Aorta (tissue), 5 donors: ENCODE results near the gene NPR2. TPM values are rescaled to one million over a fixed set of nuclear protein-coding genes. Genes with fewer than 3 reads are reported as not detected.

Source experiments
- ATAC-seq: fragments of 200-7000 bp; cut with Tn5 transposase; one replicate; pipeline ENCODE4 v1.9.1; 2022; ENCODE audit warnings: moderate library complexity; ENCODE audit not compliant: low FRiP score
- DNase-seq, 2 donors: peaks; one replicate each; pipeline ENCODE4 v3.0.0-alpha.2; 2020
- H3K27ac ChIP-seq, 2 donors: one replicate each; pipeline ENCODE4 v1.5.1; 2013; ENCODE audit warnings: low read length in 2 of 2, mild to moderate bottlenecking in 2 of 2, moderate library complexity in 2 of 2, control low read depth in 1 of 2, inconsistent platforms in 1 of 2, low read depth in 1 of 2
- H3K27me3 ChIP-seq, 2 donors: one replicate each; pipeline ENCODE4 v1.6.1; 2013; ENCODE audit warnings: control low read depth in 1 of 2, low read length in 1 of 2, mild to moderate bottlenecking in 1 of 2, moderate library complexity in 1 of 2; ENCODE audit not compliant: insufficient read depth in 2 of 2, control insufficient read depth in 1 of 2
- H3K36me3 ChIP-seq, 2 donors: one replicate each; pipeline ENCODE4 v1.6.1; 2013; ENCODE audit warnings: control low read depth in 1 of 2, low read length in 1 of 2, mild to moderate bottlenecking in 1 of 2; ENCODE audit not compliant: insufficient read depth in 2 of 2, control insufficient read depth in 1 of 2
- H3K4me1 ChIP-seq, 2 donors: one replicate each; pipeline ENCODE4 v1.6.1; 2013; ENCODE audit warnings: low read length in 2 of 2, control low read depth in 1 of 2, mild to moderate bottlenecking in 1 of 2, moderate library complexity in 1 of 2; ENCODE audit not compliant: insufficient read depth in 2 of 2, control insufficient read depth in 1 of 2
- H3K4me3 ChIP-seq, 2 donors: one replicate each; pipeline ENCODE4 v1.5.1; 2013; ENCODE audit warnings: low read length in 2 of 2, control low read depth in 1 of 2, mild to moderate bottlenecking in 1 of 2
- H3K9me3 ChIP-seq: one replicate; pipeline ENCODE4 v1.6.1; 2013; ENCODE audit warnings: mild to moderate bottlenecking, low read length; ENCODE audit not compliant: control insufficient read depth
- WGBS, 2 donors: extraction: QIAGEN DNeasy Blood & Tissue Kit; methylation state at CpG; one replicate each; pipeline ENCODE4 v1.1.7; 2013; 5-methylcytosine and 5-hydroxymethylcytosine counted together
- intact Hi-C, 2 donors: fragments of 100-400 bp; cut with DNase I; formaldehyde crosslinking; loops; one replicate each; pipeline versions ENCODE4 v1.14.2 to v1.15.0; 2022
- long read RNA-seq, 2 donors: library from polyadenylated mRNA; unstranded; transcript quantifications; one replicate each; pipeline ENCODE4 v2.0.0, GENCODE V29; 2020 to 2021
- polyA plus RNA-seq, 2 donors: library from polyadenylated mRNA; stranded (reverse); fragments of 200-250 nt; gene quantifications; one replicate each; pipeline ENCODE4 v1.2.3, GENCODE V29; 2013
- total RNA-seq, 2 donors: library from RNA; stranded (reverse); fragmentation: NEBNext Ultra II Directional; extraction: Animal tissue kit (Norgen Biotek cat#: 25700); gene quantifications; one replicate each; pipeline ENCODE4 v1.2.1, GENCODE V29; 2021
- donor health status: healthy with polysubstance abuse.
- donor health status: Bipolar disorder and iron deficiency.
- donor health status: DM: no; HTN: no; CAD: no.
- donor health status: DM: no; HTN: no; CAD: no.
- donor health status: DM: yes; HTN: yes; CAD: no.

The NPR2 gene
- total RNA-seq (10 to 100 TPM; 39.7 to 45.6 TPM), polyA plus RNA-seq (10 to 100 TPM; 13.3 to 85.0 TPM)
- long read RNA-seq, donor 1, transcript NPR2-201 (22 exons, 3,686 nt) = major isoform, 6 of 11 reads
- long read RNA-seq, donor 1, partial matches to known transcripts = 5 of 11 reads
- long read RNA-seq, donor 1, other reads (novel, unspliced or antisense) = 0 of 11 reads
- long read RNA-seq, donor 2, partial matches to known transcripts = 5 of 7 reads
- long read RNA-seq, donor 2, other reads (novel, unspliced or antisense) = 0 of 7 reads

GRCh38 chr9:35791297-35791921 lies at the start of gene NPR2:
Gene NPR2 (plus strand): TSS chr9:35791591. CDS start chr9:35792409, 818 bp downstream.
- no peaks in the 10 kb centered on the region for H3K9me3 ChIP-seq
- H3K27ac ChIP-seq = peak within 1 kb of the TSS; percentile 10 to 15
- 2 to 5% methylated on average over 39 to 64 of the region's 64 CpGs for WGBS, 2 donors
- ATAC-seq = peak; percentile 70
- intact Hi-C loops = loop anchor here (5.0 to 10.0 kb wide), 3 partner anchors 36 to 233 kb away; partner anchors contain the start of genes FAM221B (in 1 of the 2) and TMEM8B (in 1 of the 2)
- H3K27me3 ChIP-seq = no peaks in the 10 kb centered on the region
- H3K36me3 ChIP-seq = no peaks in the 10 kb centered on the region
- peak; percentile 56 to 81 for DNase-seq
- peak within 1 kb of the TSS; percentile 11 to 32 for H3K4me3 ChIP-seq
- H3K4me1 ChIP-seq = no peaks in the 10 kb centered on the region

- Histone ChIP-seq H3K36me3 (peaks cover 0 to 14% of the 10 kb centered on the region in 2 donors), H3K27ac (no peak overlapping the region), H3K9me3 (no peaks in the 10 kb centered on the region), H3K4me3 (no peak overlapping the region), H3K4me1 (no peaks in the 10 kb centered on the region), H3K27me3 (no peaks in the 10 kb centered on the region)
- DNase-seq (no peak), ATAC-seq (no peak)
- intact Hi-C loops = no loop called here
- 86 to 89% methylated on average over 7 of the region's 7 CpGs for WGBS, 2 donors
Observed at GRCh38 chr9:35741740-35742139, 49.7 kb upstream of the NPR2 start.

- no peak for DNase-seq
- H3K4me3 ChIP-seq = no peak overlapping the region
- no peak overlapping the region for H3K27ac ChIP-seq
- H3K36me3 ChIP-seq = peaks cover 0 to 12% of the 10 kb centered on the region in 2 donors
- no peaks in the 10 kb centered on the region for H3K4me1 ChIP-seq
- ATAC-seq = no peak
- no peaks in the 10 kb centered on the region for H3K27me3 ChIP-seq
- 66 to 67% methylated on average over 2 of the region's 2 CpGs for WGBS, 2 donors
- H3K9me3 ChIP-seq = no peaks in the 10 kb centered on the region
- intact Hi-C loops = no loop called here
Observed at GRCh38 chr9:35743452-35743851, 47.9 kb upstream of the NPR2 start.

GRCh38 chr9:35743880-35744518 lies 47.4 kb upstream of the NPR2 start:
- Histone ChIP-seq H3K27me3 (no peaks in the 10 kb centered on the region), H3K9me3 (no peaks in the 10 kb centered on the region), H3K4me1 (no peaks in the 10 kb centered on the region), H3K27ac (peak overlapping the region in 1 of 2 donors; percentile 26), H3K4me3 (no peak overlapping the region), H3K36me3 (peaks cover 0 to 11% of the 10 kb centered on the region in 2 donors)
- WGBS, 2 donors = 73 to 74% methylated on average over 8 of the region's 8 CpGs
- intact Hi-C loops = no loop called here
- DNase-seq (no peak), ATAC-seq (no peak)

GRCh38 chr9:35745569-35745968 lies 45.8 kb upstream of the NPR2 start:
- Histone ChIP-seq H3K27ac (no peak overlapping the region), H3K9me3 (no peaks in the 10 kb centered on the region), H3K27me3 (no peaks in the 10 kb centered on the region), H3K4me1 (no peaks in the 10 kb centered on the region), H3K36me3 (peaks cover 0 to 5% of the 10 kb centered on the region in 2 donors), H3K4me3 (no peak overlapping the region)
- 52 to 57% methylated on average over 1 of the region's 1 CpG for WGBS, 2 donors
- intact Hi-C loops = no loop called here
- ATAC-seq (no peak), DNase-seq (no peak)

GRCh38 chr9:35746583-35746982 lies 44.8 kb upstream of the NPR2 start:
- intact Hi-C loops = no loop called here
- peak overlapping the region; percentile 5 to 96 for H3K4me3 ChIP-seq
- no peak for DNase-seq
- WGBS, 2 donors = 29 to 34% methylated on average over 3 of the region's 3 CpGs
- no peaks in the 10 kb centered on the region for H3K4me1 ChIP-seq
- no peaks in the 10 kb centered on the region for H3K9me3 ChIP-seq
- no peak for ATAC-seq
- H3K27me3 ChIP-seq = no peaks in the 10 kb centered on the region
- no peak overlapping the region for H3K27ac ChIP-seq
- H3K36me3 ChIP-seq = peaks cover 0 to 5% of the 10 kb centered on the region in 2 donors

- 0 to 1% methylated on average over 24 of the region's 24 CpGs for WGBS, 2 donors
- no peaks in the 10 kb centered on the region for H3K9me3 ChIP-seq
- intact Hi-C loops = loop anchor here in 1 of 2 donors (1.0 kb wide), 1 partner anchor 85 kb away; no protein-coding TSS in a partner anchor
- DNase-seq = no peak
- peak overlapping the region; percentile 92 to 96 for H3K4me3 ChIP-seq
- no peaks in the 10 kb centered on the region for H3K27me3 ChIP-seq
- peak overlapping the region; percentile 59 to 65 for H3K27ac ChIP-seq
- no peaks in the 10 kb centered on the region for H3K4me1 ChIP-seq
- ATAC-seq = no peak
- peaks cover 0 to 13% of the 10 kb centered on the region in 2 donors for H3K36me3 ChIP-seq
Observed at GRCh38 chr9:35748242-35748857, 43.0 kb upstream of the NPR2 start.

- H3K36me3 ChIP-seq = peaks cover 0 to 9% of the 10 kb centered on the region in 2 donors
- H3K4me1 ChIP-seq = no peaks in the 10 kb centered on the region
- H3K27me3 ChIP-seq = no peaks in the 10 kb centered on the region
- peak; percentile 87 to 94 for DNase-seq
- H3K9me3 ChIP-seq = no peaks in the 10 kb centered on the region
- intact Hi-C loops = loop anchor here in 1 of 2 donors (1.0 kb wide), 1 partner anchor 84 kb away; no protein-coding TSS in a partner anchor
- 0% methylated on average over 41 to 69 of the region's 69 CpGs for WGBS, 2 donors
- ATAC-seq = peak; percentile 91
- peak within 1 kb of the TSS; percentile 59 to 65 for H3K27ac ChIP-seq
- H3K4me3 ChIP-seq = peak within 1 kb of the TSS; percentile 92 to 96
Observed at GRCh38 chr9:35748858-35749514, 42.4 kb upstream of the NPR2 start, which contains the start of the genes GBA2 and RGP1. Gene GBA2 (minus strand): TSS chr9:35749228. CDS start chr9:35748704, 524 bp downstream. Gene RGP1 (plus strand): TSS chr9:35749287. CDS start chr9:35749756, 469 bp downstream.
